LHCN-M2 (cell line): ENCODE results near the gene FGF14. TPM values are rescaled to one million over a fixed set of nuclear protein-coding genes. Genes with fewer than 3 reads are reported as not detected.

Experiments
- DNase-seq: peaks from one replicate; pipeline ENCODE4 v3.0.0-alpha.2; 2012; ENCODE audit warnings: low read depth
- total RNA-seq: library from RNA; depleted of rRNA; stranded (reverse); fragments of >200 nt; gene quantifications from 2 replicates; pipeline ENCODE4 v1.2.3, GENCODE V29; 2014

Gene FGF14
- total RNA-seq, 1 experiment from 2014 or later = 0.06 TPM

GRCh38 chr13:102367836-102368235, 34.0 kb downstream of the FGF14 start:
- DNase-seq = no peak

GRCh38 chr13:102361113-102361512, 40.7 kb downstream of the FGF14 start:
- no peak for DNase-seq

GRCh38 chr13:102359264-102359663, 42.6 kb downstream of the FGF14 start:
- DNase-seq = no peak

- no peak for DNase-seq
Measured at GRCh38 chr13:102355251-102355650, 46.6 kb downstream of the FGF14 start.

- no peak for DNase-seq
Measured at GRCh38 chr13:102354011-102354410, 47.8 kb downstream of the FGF14 start.

- no peak for DNase-seq
Measured at GRCh38 chr13:102351521-102351920, 50.3 kb downstream of the FGF14 start.

GRCh38 chr13:102347490-102347889, 54.4 kb downstream of the FGF14 start:
- DNase-seq = no peak

- no peak for DNase-seq
Measured at GRCh38 chr13:102346769-102347168, 55.1 kb downstream of the FGF14 start.

GRCh38 chr13:102344410-102344809, 57.4 kb downstream of the FGF14 start:
- DNase-seq = no peak

- no peak for DNase-seq
Measured at GRCh38 chr13:102333320-102334198, 68.3 kb downstream of the FGF14 start.

GRCh38 chr13:102328909-102329308, 72.9 kb downstream of the FGF14 start:
- DNase-seq = no peak

- DNase-seq = no peak
Measured at GRCh38 chr13:102327119-102327617, 74.7 kb downstream of the FGF14 start.

GRCh38 chr13:102326381-102327118, 75.3 kb downstream of the FGF14 start:
- no peak for DNase-seq

- DNase-seq = no peak
Measured at GRCh38 chr13:102325321-102325720, 76.5 kb downstream of the FGF14 start.

- DNase-seq = no peak
Measured at GRCh38 chr13:102323505-102323904, 78.3 kb downstream of the FGF14 start.

GRCh38 chr13:102323012-102323411, 78.8 kb downstream of the FGF14 start:
- no peak for DNase-seq

- no peak for DNase-seq
Measured at GRCh38 chr13:102322211-102322610, 79.6 kb downstream of the FGF14 start.

GRCh38 chr13:102318233-102318632, 83.6 kb downstream of the FGF14 start:
- DNase-seq = no peak

- DNase-seq = no peak
Measured at GRCh38 chr13:102317593-102317992, 84.3 kb downstream of the FGF14 start.

- no peak for DNase-seq
Measured at GRCh38 chr13:102316732-102317131, 85.1 kb downstream of the FGF14 start.

GRCh38 chr13:102312841-102313240, 89.0 kb downstream of the FGF14 start:
- no peak for DNase-seq

- no peak for DNase-seq
Measured at GRCh38 chr13:102311901-102312300, 89.9 kb downstream of the FGF14 start.

- no peak for DNase-seq
Measured at GRCh38 chr13:102311419-102311796, 90.4 kb downstream of the FGF14 start.
